ENCODE measurements around the gene TAOK1. TPM values are rescaled to one million over a fixed set of nuclear protein-coding genes. Genes with fewer than 3 reads are reported as not detected.

Gene TAOK1
- total RNA-seq, 1 experiment from 2014 or later = 87.1 TPM

DNA sequence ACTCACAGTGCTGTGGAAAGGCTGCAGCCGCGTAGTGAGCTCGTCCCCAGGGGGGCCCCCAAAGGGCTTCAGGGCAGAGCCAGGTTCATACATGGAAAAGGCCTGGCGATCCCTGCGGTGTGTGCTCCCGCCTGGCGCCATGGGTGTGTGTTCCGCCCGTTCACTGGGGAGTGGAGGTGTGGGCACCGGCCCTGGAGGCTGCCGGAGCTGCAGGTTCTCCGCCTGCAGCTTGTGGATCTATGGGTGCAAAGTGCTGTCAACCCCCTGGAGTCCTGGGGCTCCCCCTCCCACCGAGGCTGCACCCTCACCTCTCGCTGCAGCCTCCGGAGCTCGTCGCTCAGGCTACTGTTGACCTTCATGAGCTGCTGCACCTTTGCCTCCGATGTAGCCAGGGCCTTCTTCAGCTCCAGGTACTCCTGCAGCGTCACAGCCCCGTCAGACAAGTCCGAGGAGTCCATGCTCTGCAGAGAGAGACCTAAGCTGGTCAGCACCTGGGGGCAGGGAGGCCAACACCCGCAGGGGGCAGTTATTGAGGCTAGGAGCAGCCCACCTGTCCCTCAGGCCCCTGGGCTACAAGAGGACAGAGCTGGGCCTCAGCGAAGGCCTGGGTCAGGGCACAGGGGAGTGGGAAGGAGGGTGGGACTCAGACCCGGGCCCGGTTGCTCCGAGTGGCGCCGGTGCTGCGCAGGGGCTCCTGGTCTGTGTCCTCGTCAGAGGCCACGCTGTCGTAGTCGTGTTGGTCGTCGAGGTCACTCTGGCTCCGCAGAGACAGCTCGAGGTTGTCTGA, 186.2 kb downstream of the TAOK1 start:
- Mint-ChIP-seq H3K9me3 (no peaks in the 10 kb centered on the region), H3K36me3 (peaks cover 27% of the 10 kb centered on the region), H3K4me1 (peaks cover 8% of the 10 kb centered on the region), H3K4me3 (no peak overlapping the region), H3K27ac (no peak overlapping the region), H3K27me3 (ENCODE audit: low read depth) (no peaks in the 10 kb centered on the region)
- CTCF ChIA-PET = interaction anchor here (0.7 to 7.5 kb wide), 8 partner anchors 11 to 63 kb away, joined by 3 to 65 read pairs (median 3); partner anchors contain the start of gene ANKRD13B
- no peak for TF ChIP-seq TEAD4 (CRISPR knock-in tag; IDR thresholded peaks at IDR 0.05)
- no peak for TF ChIP-seq CBFB (CRISPR knock-in tag; IDR thresholded peaks at IDR 0.05; ENCODE audit: low read depth)
- no peak for TF ChIP-seq ELF4 (CRISPR knock-in tag; IDR thresholded peaks at IDR 0.05; ENCODE audit: low read depth)
- TF ChIP-seq, protein P1, sequence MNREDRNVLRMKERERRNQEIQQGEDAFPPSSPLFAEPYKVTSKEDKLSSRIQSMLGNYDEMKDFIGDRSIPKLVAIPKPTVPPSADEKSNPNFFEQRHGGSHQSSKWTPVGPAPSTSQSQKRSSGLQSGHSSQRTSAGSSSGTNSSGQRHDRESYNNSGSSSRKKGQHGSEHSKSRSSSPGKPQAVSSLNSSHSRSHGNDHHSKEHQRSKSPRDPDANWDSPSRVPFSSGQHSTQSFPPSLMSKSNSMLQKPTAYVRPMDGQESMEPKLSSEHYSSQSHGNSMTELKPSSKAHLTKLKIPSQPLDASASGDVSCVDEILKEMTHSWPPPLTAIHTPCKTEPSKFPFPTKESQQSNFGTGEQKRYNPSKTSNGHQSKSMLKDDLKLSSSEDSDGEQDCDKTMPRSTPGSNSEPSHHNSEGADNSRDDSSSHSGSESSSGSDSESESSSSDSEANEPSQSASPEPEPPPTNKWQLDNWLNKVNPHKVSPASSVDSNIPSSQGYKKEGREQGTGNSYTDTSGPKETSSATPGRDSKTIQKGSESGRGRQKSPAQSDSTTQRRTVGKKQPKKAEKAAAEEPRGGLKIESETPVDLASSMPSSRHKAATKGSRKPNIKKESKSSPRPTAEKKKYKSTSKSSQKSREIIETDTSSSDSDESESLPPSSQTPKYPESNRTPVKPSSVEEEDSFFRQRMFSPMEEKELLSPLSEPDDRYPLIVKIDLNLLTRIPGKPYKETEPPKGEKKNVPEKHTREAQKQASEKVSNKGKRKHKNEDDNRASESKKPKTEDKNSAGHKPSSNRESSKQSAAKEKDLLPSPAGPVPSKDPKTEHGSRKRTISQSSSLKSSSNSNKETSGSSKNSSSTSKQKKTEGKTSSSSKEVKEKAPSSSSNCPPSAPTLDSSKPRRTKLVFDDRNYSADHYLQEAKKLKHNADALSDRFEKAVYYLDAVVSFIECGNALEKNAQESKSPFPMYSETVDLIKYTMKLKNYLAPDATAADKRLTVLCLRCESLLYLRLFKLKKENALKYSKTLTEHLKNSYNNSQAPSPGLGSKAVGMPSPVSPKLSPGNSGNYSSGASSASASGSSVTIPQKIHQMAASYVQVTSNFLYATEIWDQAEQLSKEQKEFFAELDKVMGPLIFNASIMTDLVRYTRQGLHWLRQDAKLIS (CRISPR knock-in tag; IDR thresholded peaks at IDR 0.05; ENCODE audit: borderline replicate concordance) = no peak
- no peak for TF ChIP-seq PRDM15 (CRISPR knock-in tag; IDR thresholded peaks at IDR 0.05)
- no peak for TF ChIP-seq ZBTB21 (CRISPR knock-in tag; IDR thresholded peaks at IDR 0.05; ENCODE audit: borderline replicate concordance)
- TF ChIP-seq NFYB (CRISPR knock-in tag; conservative IDR thresholded peaks at IDR 0.05; ENCODE audit: low read depth) = no peak
- POLR2A ChIA-PET = interaction anchor here (0.5 kb wide), 1 partner anchor 304 kb away, joined by 5 read pairs; no protein-coding TSS in a partner anchor
- DNase-seq (ENCODE audit: low spot score) (no peak), ATAC-seq (no peak)

DNA sequence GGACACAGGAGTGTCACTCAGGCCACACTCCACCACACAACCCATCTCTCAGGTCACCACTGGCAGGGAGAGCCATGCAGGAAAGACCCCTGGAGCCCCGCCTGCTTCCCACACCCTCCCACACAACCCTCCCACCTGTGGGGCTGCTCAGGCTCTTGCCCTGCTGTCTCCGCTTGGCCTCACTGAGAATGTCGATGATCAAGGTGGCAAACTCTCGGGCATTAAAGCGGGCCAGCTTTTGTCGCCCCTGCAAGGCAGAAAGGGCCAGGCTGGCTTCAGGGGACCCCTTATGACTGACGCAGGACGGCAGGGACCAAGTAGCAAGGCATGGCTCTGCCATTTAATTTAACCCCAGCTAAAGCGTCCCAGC, 186.8 kb downstream of the TAOK1 start:
- no peak for ATAC-seq
- Mint-ChIP-seq H3K27ac (no peak overlapping the region), H3K4me1 (peaks cover 8% of the 10 kb centered on the region), H3K4me3 (no peak overlapping the region), H3K9me3 (no peaks in the 10 kb centered on the region), H3K27me3 (ENCODE audit: low read depth) (no peaks in the 10 kb centered on the region), H3K36me3 (peaks cover 28% of the 10 kb centered on the region)
- POLR2A ChIA-PET = no interaction called here
- CTCF ChIA-PET = interaction anchor here (0.7 to 7.5 kb wide), 8 partner anchors 11 to 62 kb away, joined by 3 to 65 read pairs (median 3); partner anchors contain the start of gene ANKRD13B
- no peak for DNase-seq (ENCODE audit: low spot score)
- TF ChIP-seq, protein P2, sequence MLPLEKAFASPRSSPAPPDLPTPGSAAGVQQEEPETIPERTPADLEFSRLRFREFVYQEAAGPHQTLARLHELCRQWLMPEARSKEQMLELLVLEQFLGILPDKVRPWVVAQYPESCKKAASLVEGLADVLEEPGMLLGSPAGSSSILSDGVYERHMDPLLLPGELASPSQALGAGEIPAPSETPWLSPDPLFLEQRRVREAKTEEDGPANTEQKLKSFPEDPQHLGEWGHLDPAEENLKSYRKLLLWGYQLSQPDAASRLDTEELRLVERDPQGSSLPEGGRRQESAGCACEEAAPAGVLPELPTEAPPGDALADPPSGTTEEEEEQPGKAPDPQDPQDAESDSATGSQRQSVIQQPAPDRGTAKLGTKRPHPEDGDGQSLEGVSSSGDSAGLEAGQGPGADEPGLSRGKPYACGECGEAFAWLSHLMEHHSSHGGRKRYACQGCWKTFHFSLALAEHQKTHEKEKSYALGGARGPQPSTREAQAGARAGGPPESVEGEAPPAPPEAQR (CRISPR knock-in tag; IDR thresholded peaks at IDR 0.05) = no peak
- TF ChIP-seq HMGA2 (CRISPR knock-in tag; IDR thresholded peaks at IDR 0.05) = no peak
- TF ChIP-seq, protein P3, sequence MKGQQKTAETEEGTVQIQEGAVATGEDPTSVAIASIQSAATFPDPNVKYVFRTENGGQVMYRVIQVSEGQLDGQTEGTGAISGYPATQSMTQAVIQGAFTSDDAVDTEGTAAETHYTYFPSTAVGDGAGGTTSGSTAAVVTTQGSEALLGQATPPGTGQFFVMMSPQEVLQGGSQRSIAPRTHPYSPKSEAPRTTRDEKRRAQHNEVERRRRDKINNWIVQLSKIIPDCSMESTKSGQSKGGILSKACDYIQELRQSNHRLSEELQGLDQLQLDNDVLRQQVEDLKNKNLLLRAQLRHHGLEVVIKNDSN (CRISPR knock-in tag; IDR thresholded peaks at IDR 0.05) = no peak
- no peak for TF ChIP-seq CBFB (CRISPR knock-in tag; IDR thresholded peaks at IDR 0.05; ENCODE audit: low read depth)
